Breast epithelium (tissue), 4 donors: ENCODE results near the gene SH3BP4. TPM values are rescaled to one million over a fixed set of nuclear protein-coding genes. Genes with fewer than 3 reads are reported as not detected.
A peak's percentile ranks its signal among the peaks of the same experiment; 100 is the strongest.

Source experiments
- DNase-seq, 2 donors: peaks; one replicate each; pipeline ENCODE4 v3.0.0-alpha.2; 2019; ENCODE audit warnings: low spot score in 2 of 2
- H3K27ac ChIP-seq, 2 donors: fragments of 200-600 bp; sonication (generic) in 1 of 2; one replicate each; pipeline ENCODE4 v1.5.1; 2016 to 2019; ENCODE audit warnings: mild to moderate bottlenecking in 1 of 2
- H3K27me3 ChIP-seq, 2 donors: fragments of 200-600 bp; sonication (generic) in 1 of 2; one replicate each; pipeline versions ENCODE4 v1.5.1 to v1.6.0; 2017 to 2019; ENCODE audit warnings: control low read depth in 1 of 2, mild to moderate bottlenecking in 1 of 2
- H3K36me3 ChIP-seq: fragments of 200-600 bp; one replicate; pipeline ENCODE4 v1.5.1; 2019
- H3K4me1 ChIP-seq, 2 donors: fragments of 200-600 bp; sonication (generic); one replicate each; pipeline ENCODE4 v1.5.1; 2016 to 2019; ENCODE audit warnings: control low read depth in 1 of 2
- H3K4me3 ChIP-seq, 3 donors: fragments of 200-600 bp; sonication (generic); 1 replicate in 2 of 3; 2 replicates in 1 of 3; pipeline ENCODE4 v1.5.1; 2016 to 2019; ENCODE audit warnings: mild to moderate bottlenecking in 3 of 3, moderate library complexity in 2 of 3
- H3K9me3 ChIP-seq, 2 donors: fragments of 200-600 bp; sonication (generic) in 1 of 2; one replicate each; pipeline ENCODE4 v1.5.1; 2016 to 2019; ENCODE audit warnings: control low read depth in 1 of 2
- CTCF ChIP-seq, 3 donors: fragments of 450-650 bp; IDR thresholded peaks; one replicate each; pipeline ENCODE4 v1.5.1; 2016 to 2017; ENCODE audit warnings: antibody characterized with exemption in 3 of 3, mild to moderate bottlenecking in 3 of 3, moderate library complexity in 3 of 3
- POLR2A ChIP-seq: fragments of 450-650 bp; IDR thresholded peaks from one replicate; pipeline ENCODE4 v1.6.1; 2016; ENCODE audit warnings: antibody characterized with exemption, mild to moderate bottlenecking, moderate library complexity
- POLR2AphosphoS5 ChIP-seq, 3 donors: sonication (generic); formaldehyde crosslinking; IDR thresholded peaks; one replicate each; pipeline ENCODE4 v1.6.1; 2017; ENCODE audit warnings: antibody characterized with exemption in 3 of 3
- intact Hi-C: fragments of 100-400 bp; cut with DNase I; formaldehyde crosslinking; loops from one replicate; pipeline ENCODE4 v1.15.1; 2023; ENCODE audit warnings: low total_unique reads
- total RNA-seq, 3 donors: library from RNA; depleted of rRNA; stranded (reverse); fragments of >200 nt; gene quantifications; one replicate each; pipeline ENCODE4 v1.1.0, GENCODE V29; 2016

SH3BP4 gene
- total RNA-seq, 3 donors from 2014 or later: 28.5 to 73.6 (median 44.2) TPM

GRCh38 chr2:235086481-235087184 lies 134.8 kb downstream of the SH3BP4 start:
- no peaks in the 10 kb centered on the region for H3K27me3 ChIP-seq
- intact Hi-C loops: loop anchor here (10.0 kb wide), 1 partner anchor 1928 kb away; no protein-coding TSS in a partner anchor
- no peak for DNase-seq
- no peaks in the 10 kb centered on the region for H3K4me1 ChIP-seq
- no peak overlapping the region for H3K27ac ChIP-seq
- TF ChIP-seq POLR2AphosphoS5 (IDR thresholded peaks at IDR 0.05) (no peak), CTCF (IDR thresholded peaks at IDR 0.05) (no peak)
- H3K4me3 ChIP-seq: no peak overlapping the region
- no peaks in the 10 kb centered on the region for H3K9me3 ChIP-seq
- no peaks in the 10 kb centered on the region for H3K36me3 ChIP-seq

GRCh38 chr2:235087832-235088495 lies 136.1 kb downstream of the SH3BP4 start:
- H3K4me3 ChIP-seq: peak overlapping the region in 2 of 3 donors; percentile 5 to 38
- H3K9me3 ChIP-seq: no peaks in the 10 kb centered on the region
- H3K36me3 ChIP-seq: no peaks in the 10 kb centered on the region
- no peak for TF ChIP-seq POLR2AphosphoS5 (IDR thresholded peaks at IDR 0.05)
- TF ChIP-seq POLR2A: no peak
- peak in 1 of 3 donors; percentile 19 for TF ChIP-seq CTCF (IDR thresholded peaks at IDR 0.05)
- intact Hi-C loops: loop anchor here (10.0 kb wide), 1 partner anchor 1927 kb away; no protein-coding TSS in a partner anchor
- no peaks in the 10 kb centered on the region for H3K27me3 ChIP-seq
- no peak for DNase-seq
- no peak overlapping the region for H3K27ac ChIP-seq
- H3K4me1 ChIP-seq: no peaks in the 10 kb centered on the region

GRCh38 chr2:235088496-235088921 lies 136.7 kb downstream of the SH3BP4 start:
- H3K9me3 ChIP-seq: no peaks in the 10 kb centered on the region
- H3K36me3 ChIP-seq: no peaks in the 10 kb centered on the region
- no peak for TF ChIP-seq CTCF (IDR thresholded peaks at IDR 0.05)
- intact Hi-C loops: loop anchor here (10.0 kb wide), 1 partner anchor 1926 kb away; no protein-coding TSS in a partner anchor
- no peaks in the 10 kb centered on the region for H3K4me1 ChIP-seq
- H3K27ac ChIP-seq: no peak overlapping the region
- no peaks in the 10 kb centered on the region for H3K27me3 ChIP-seq
- peak overlapping the region in 2 of 3 donors; percentile 5 to 38 for H3K4me3 ChIP-seq
- no peak for DNase-seq

- intact Hi-C loops: no loop called here
- Histone ChIP-seq H3K36me3 (no peaks in the 10 kb centered on the region), H3K9me3 (no peaks in the 10 kb centered on the region), H3K27ac (no peak overlapping the region), H3K27me3 (no peaks in the 10 kb centered on the region), H3K4me1 (no peaks in the 10 kb centered on the region), H3K4me3 (no peak overlapping the region)
- no peak for TF ChIP-seq CTCF (IDR thresholded peaks at IDR 0.05)
- DNase-seq: no peak
Measured at GRCh38 chr2:235091421-235091820, 139.6 kb downstream of the SH3BP4 start.

- Histone ChIP-seq H3K36me3 (no peaks in the 10 kb centered on the region), H3K27me3 (no peaks in the 10 kb centered on the region), H3K9me3 (no peaks in the 10 kb centered on the region), H3K27ac (no peak overlapping the region), H3K4me3 (no peak overlapping the region), H3K4me1 (no peaks in the 10 kb centered on the region)
- intact Hi-C loops: no loop called here
- DNase-seq: no peak
- TF ChIP-seq POLR2AphosphoS5 (IDR thresholded peaks at IDR 0.05) (no peak), POLR2A (no peak), CTCF (IDR thresholded peaks at IDR 0.05) (no peak)
Measured at GRCh38 chr2:235091983-235092382, 140.2 kb downstream of the SH3BP4 start.
